WTC11 (cell line): ENCODE measurements around the gene PROC. TPM values are rescaled to one million over a fixed set of nuclear protein-coding genes. Genes with fewer than 3 reads are reported as not detected.

ENCODE experiments used
- ATAC-seq: fragments of 200-7000 bp; cut with Tn5 transposase; 2 replicates; pipeline ENCODE4 v1.10.0; 2021; ENCODE audit warnings: mild to moderate bottlenecking, moderate library complexity
- Bru-seq: library from RNA; stranded (reverse); fragments of 400-500 nt; gene quantifications from one replicate; lab custom pipeline; 2021; lab: Mats Ljungman, UMichigan
- CTCF ChIA-PET: fragments of 300-600 bp; sonication (Branson Sonifier 250); formaldehyde crosslinking; loops from one replicate; lab custom pipeline; 2021; ENCODE audit warnings: antibody characterized with exemption; lab: Charles Lee
- POLR2A ChIA-PET: fragments of 350-600 bp; sonication (Branson Sonifier 250); formaldehyde crosslinking; loops from one replicate; lab custom pipeline; 2021; ENCODE audit warnings: antibody characterized with exemption; lab: Charles Lee
- DNase-seq: peaks from one replicate; pipeline ENCODE4 v3.0.0; 2021; ENCODE audit warnings: low spot score
- H3K27ac Mint-ChIP-seq: 2 replicates; pipeline ENCODE4 v1.8.0; 2021; ENCODE audit warnings: mixed read lengths
- H3K27me3 Mint-ChIP-seq: 2 replicates; pipeline ENCODE4 v1.8.0; 2021; ENCODE audit warnings: low read depth, mild to moderate bottlenecking, moderate library complexity, mixed read lengths
- H3K36me3 Mint-ChIP-seq: 2 replicates; pipeline ENCODE4 v1.8.0; 2021; ENCODE audit warnings: mixed read lengths
- H3K4me1 Mint-ChIP-seq: 2 replicates; pipeline ENCODE4 v1.8.0; 2022; ENCODE audit warnings: mixed read lengths
- H3K4me3 Mint-ChIP-seq: 2 replicates; pipeline ENCODE4 v1.8.0; 2021; ENCODE audit warnings: mild to moderate bottlenecking, moderate library complexity, mixed read lengths
- H3K9me3 Mint-ChIP-seq: 2 replicates; pipeline ENCODE4 v1.8.0; 2021; ENCODE audit warnings: mixed read lengths
- ATF1 ChIP-seq: sonication (generic); formaldehyde crosslinking; IDR thresholded peaks from 2 replicates; pipeline ENCODE4 v1.8.1; 2023; ENCODE audit warnings: mild to moderate bottlenecking, moderate library complexity, missing genetic modification reagents
- ETV6 ChIP-seq: sonication (generic); formaldehyde crosslinking; IDR thresholded peaks from 2 replicates; pipeline ENCODE4 v1.8.1; 2022; ENCODE audit warnings: mild to moderate bottlenecking, missing genetic modification reagents
- NR1H2 ChIP-seq: sonication (generic); formaldehyde crosslinking; IDR thresholded peaks from 2 replicates; pipeline ENCODE4 v1.9.0; 2021; ENCODE audit warnings: mild to moderate bottlenecking, moderate library complexity, missing genetic modification reagents
- NR3C1 ChIP-seq: sonication (generic); formaldehyde crosslinking; conservative IDR thresholded peaks from 2 replicates; pipeline ENCODE4 v1.8.1; 2023; ENCODE audit warnings: low read depth, mild to moderate bottlenecking, missing genetic modification reagents
- ZNF121 ChIP-seq: sonication (generic); formaldehyde crosslinking; IDR thresholded peaks from 2 replicates; pipeline ENCODE4 v1.8.0; 2023; ENCODE audit warnings: missing genetic modification reagents
- ZNF138 ChIP-seq: sonication (generic); formaldehyde crosslinking; conservative IDR thresholded peaks from 2 replicates; pipeline ENCODE4 v1.8.1; 2022; ENCODE audit warnings: mild to moderate bottlenecking, moderate library complexity, missing genetic modification reagents
- long read RNA-seq, 3 experiments: library from RNA in 1 of 3; library from capped mRNA in 1 of 3; library from polyadenylated mRNA in 1 of 3; unstranded in 2 of 3; stranded (forward) in 1 of 3; transcript quantifications; one replicate each; pipeline ENCODE4 v2.0.0, GENCODE V29; 2021
- total RNA-seq: library from RNA; stranded (reverse); gene quantifications from 3 replicates; pipeline ENCODE4 v1.2.3, GENCODE V29; 2021
- TF ChIP-seq, protein P1 (sequence below): sonication (generic); formaldehyde crosslinking; IDR thresholded peaks from 2 replicates; pipeline ENCODE4 v1.8.1; 2023; ENCODE audit warnings: mild to moderate bottlenecking, missing genetic modification reagents
- TF ChIP-seq, protein P2 (sequence below): fragments of 250-450 bp; sonication (Bioruptor Pico); IDR thresholded peaks from 2 replicates; pipeline ENCODE4 v1.8.0; 2021; ENCODE audit warnings: mild to moderate bottlenecking
- TF ChIP-seq, protein P3 (sequence below): fragments of 250-450 bp; sonication (Bioruptor Pico); IDR thresholded peaks from 2 replicates; pipeline ENCODE4 v2.1.2; 2022; ENCODE audit warnings: mild to moderate bottlenecking, moderate library complexity
- TF ChIP-seq, protein P4 (sequence below): sonication (generic); formaldehyde crosslinking; IDR thresholded peaks from 2 replicates; pipeline ENCODE4 v1.8.0; 2022; ENCODE audit warnings: mild to moderate bottlenecking, missing genetic modification reagents
- TF ChIP-seq, protein P5 (sequence below): fragments of 250-450 bp; sonication (Bioruptor Pico); IDR thresholded peaks from 2 replicates; pipeline ENCODE4 v1.9.0; 2021; ENCODE audit warnings: mild to moderate bottlenecking, borderline replicate concordance
- TF ChIP-seq, protein P6 (sequence below): sonication (generic); formaldehyde crosslinking; IDR thresholded peaks from 2 replicates; pipeline ENCODE4 v1.8.1; 2023; ENCODE audit warnings: mild to moderate bottlenecking, missing genetic modification reagents, moderate library complexity
- TF ChIP-seq, protein P7 (sequence below): fragments of 250-450 bp; sonication (Bioruptor Pico); conservative IDR thresholded peaks from 2 replicates; pipeline ENCODE4 v1.9.0; 2021; ENCODE audit warnings: mild to moderate bottlenecking
- TF ChIP-seq, protein P8 (sequence below): sonication (generic); formaldehyde crosslinking; IDR thresholded peaks from 2 replicates; pipeline ENCODE4 v1.8.0; 2023; ENCODE audit warnings: missing genetic modification reagents, mild to moderate bottlenecking, borderline replicate concordance
- TF ChIP-seq, protein P9 (sequence below): sonication (generic); formaldehyde crosslinking; IDR thresholded peaks from 2 replicates; pipeline ENCODE4 v1.8.0; 2023; ENCODE audit warnings: missing genetic modification reagents

The PROC gene
- total RNA-seq (0.30 to 0.59 TPM (median 0.39 TPM) in 3 replicates), Bru-seq, nascent RNA (percentile 11 among the genes with signal in this experiment)
- long read RNA-seq, experiment 1: 0 reads
- long read RNA-seq, experiment 2, partial matches to known transcripts: 2 of 2 reads
- long read RNA-seq, experiment 2, other reads (novel, unspliced or antisense): 0 of 2 reads
- long read RNA-seq, experiment 3, partial matches to known transcripts: 0 of 1 reads
- long read RNA-seq, experiment 3, other reads (novel, unspliced or antisense): 1 of 1 reads

DNA sequence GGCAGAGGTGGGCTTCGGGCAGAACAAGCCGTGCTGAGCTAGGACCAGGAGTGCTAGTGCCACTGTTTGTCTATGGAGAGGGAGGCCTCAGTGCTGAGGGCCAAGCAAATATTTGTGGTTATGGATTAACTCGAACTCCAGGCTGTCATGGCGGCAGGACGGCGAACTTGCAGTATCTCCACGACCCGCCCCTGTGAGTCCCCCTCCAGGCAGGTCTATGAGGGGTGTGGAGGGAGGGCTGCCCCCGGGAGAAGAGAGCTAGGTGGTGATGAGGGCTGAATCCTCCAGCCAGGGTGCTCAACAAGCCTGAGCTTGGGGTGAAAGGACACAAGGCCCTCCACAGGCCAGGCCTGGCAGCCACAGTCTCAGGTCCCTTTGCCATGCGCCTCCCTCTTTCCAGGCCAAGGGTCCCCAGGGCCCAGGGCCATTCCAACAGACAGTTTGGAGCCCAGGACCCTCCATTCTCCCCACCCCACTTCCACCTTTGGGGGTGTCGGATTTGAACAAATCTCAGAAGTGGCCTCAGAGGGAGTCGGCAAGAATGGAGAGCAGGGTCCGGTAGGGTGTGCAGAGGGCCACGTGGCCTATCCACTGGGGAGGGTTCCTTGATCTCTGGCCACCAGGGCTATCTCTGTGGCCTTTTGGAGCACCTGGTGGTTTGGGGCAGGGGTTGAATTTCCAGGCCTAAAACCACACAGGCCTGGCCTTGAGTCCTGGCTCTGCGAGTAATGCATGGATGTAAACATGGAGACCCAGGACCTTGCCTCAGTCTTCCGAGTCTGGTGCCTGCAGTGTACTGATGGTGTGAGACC, at the start of gene PROC:
Gene PROC (plus strand): TSS at position 128 of the 812 bp plus-strand sequence. CDS start 1,516 bp downstream, outside the sequence.
- DNase-seq (no peak), ATAC-seq (no peak)
- Mint-ChIP-seq H3K4me1 (peaks cover 14% of the 10 kb centered on the region), H3K4me3 (peak within 1 kb of the TSS; percentile 7; the same call in 1 of the 2 replicates), H3K27ac (no peak within 1 kb of the TSS), H3K27me3 (peaks cover 77% of the 10 kb centered on the region), H3K36me3 (peaks cover 3% of the 10 kb centered on the region), H3K9me3 (peaks cover 5% of the 10 kb centered on the region)
- CTCF ChIA-PET: interaction anchor here (1.2 to 1.3 kb wide), 2 partner anchors 38 to 54 kb away, joined by 3 to 5 read pairs; no protein-coding TSS in a partner anchor
- POLR2A ChIA-PET: no interaction called here
- TF ChIP-seq, protein P1, sequence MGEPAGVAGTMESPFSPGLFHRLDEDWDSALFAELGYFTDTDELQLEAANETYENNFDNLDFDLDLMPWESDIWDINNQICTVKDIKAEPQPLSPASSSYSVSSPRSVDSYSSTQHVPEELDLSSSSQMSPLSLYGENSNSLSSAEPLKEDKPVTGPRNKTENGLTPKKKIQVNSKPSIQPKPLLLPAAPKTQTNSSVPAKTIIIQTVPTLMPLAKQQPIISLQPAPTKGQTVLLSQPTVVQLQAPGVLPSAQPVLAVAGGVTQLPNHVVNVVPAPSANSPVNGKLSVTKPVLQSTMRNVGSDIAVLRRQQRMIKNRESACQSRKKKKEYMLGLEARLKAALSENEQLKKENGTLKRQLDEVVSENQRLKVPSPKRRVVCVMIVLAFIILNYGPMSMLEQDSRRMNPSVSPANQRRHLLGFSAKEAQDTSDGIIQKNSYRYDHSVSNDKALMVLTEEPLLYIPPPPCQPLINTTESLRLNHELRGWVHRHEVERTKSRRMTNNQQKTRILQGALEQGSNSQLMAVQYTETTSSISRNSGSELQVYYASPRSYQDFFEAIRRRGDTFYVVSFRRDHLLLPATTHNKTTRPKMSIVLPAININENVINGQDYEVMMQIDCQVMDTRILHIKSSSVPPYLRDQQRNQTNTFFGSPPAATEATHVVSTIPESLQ (CRISPR knock-in tag): no peak
- TF ChIP-seq NR3C1 (no peak), NR1H2 (CRISPR knock-in tag) (no peak), ATF1 (CRISPR knock-in tag) (no peak), ETV6 (no peak), ZNF138 (CRISPR knock-in tag) (no peak), ZNF121 (CRISPR knock-in tag) (no peak)
- TF ChIP-seq, protein P2, sequence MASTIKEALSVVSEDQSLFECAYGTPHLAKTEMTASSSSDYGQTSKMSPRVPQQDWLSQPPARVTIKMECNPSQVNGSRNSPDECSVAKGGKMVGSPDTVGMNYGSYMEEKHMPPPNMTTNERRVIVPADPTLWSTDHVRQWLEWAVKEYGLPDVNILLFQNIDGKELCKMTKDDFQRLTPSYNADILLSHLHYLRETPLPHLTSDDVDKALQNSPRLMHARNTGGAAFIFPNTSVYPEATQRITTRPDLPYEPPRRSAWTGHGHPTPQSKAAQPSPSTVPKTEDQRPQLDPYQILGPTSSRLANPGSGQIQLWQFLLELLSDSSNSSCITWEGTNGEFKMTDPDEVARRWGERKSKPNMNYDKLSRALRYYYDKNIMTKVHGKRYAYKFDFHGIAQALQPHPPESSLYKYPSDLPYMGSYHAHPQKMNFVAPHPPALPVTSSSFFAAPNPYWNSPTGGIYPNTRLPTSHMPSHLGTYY (CRISPR knock-in tag): no peak
- TF ChIP-seq, protein P3, sequence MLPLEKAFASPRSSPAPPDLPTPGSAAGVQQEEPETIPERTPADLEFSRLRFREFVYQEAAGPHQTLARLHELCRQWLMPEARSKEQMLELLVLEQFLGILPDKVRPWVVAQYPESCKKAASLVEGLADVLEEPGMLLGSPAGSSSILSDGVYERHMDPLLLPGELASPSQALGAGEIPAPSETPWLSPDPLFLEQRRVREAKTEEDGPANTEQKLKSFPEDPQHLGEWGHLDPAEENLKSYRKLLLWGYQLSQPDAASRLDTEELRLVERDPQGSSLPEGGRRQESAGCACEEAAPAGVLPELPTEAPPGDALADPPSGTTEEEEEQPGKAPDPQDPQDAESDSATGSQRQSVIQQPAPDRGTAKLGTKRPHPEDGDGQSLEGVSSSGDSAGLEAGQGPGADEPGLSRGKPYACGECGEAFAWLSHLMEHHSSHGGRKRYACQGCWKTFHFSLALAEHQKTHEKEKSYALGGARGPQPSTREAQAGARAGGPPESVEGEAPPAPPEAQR (CRISPR knock-in tag): no peak
- TF ChIP-seq, protein P4, sequence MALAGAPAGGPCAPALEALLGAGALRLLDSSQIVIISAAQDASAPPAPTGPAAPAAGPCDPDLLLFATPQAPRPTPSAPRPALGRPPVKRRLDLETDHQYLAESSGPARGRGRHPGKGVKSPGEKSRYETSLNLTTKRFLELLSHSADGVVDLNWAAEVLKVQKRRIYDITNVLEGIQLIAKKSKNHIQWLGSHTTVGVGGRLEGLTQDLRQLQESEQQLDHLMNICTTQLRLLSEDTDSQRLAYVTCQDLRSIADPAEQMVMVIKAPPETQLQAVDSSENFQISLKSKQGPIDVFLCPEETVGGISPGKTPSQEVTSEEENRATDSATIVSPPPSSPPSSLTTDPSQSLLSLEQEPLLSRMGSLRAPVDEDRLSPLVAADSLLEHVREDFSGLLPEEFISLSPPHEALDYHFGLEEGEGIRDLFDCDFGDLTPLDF: no peak
- TF ChIP-seq, protein P5, sequence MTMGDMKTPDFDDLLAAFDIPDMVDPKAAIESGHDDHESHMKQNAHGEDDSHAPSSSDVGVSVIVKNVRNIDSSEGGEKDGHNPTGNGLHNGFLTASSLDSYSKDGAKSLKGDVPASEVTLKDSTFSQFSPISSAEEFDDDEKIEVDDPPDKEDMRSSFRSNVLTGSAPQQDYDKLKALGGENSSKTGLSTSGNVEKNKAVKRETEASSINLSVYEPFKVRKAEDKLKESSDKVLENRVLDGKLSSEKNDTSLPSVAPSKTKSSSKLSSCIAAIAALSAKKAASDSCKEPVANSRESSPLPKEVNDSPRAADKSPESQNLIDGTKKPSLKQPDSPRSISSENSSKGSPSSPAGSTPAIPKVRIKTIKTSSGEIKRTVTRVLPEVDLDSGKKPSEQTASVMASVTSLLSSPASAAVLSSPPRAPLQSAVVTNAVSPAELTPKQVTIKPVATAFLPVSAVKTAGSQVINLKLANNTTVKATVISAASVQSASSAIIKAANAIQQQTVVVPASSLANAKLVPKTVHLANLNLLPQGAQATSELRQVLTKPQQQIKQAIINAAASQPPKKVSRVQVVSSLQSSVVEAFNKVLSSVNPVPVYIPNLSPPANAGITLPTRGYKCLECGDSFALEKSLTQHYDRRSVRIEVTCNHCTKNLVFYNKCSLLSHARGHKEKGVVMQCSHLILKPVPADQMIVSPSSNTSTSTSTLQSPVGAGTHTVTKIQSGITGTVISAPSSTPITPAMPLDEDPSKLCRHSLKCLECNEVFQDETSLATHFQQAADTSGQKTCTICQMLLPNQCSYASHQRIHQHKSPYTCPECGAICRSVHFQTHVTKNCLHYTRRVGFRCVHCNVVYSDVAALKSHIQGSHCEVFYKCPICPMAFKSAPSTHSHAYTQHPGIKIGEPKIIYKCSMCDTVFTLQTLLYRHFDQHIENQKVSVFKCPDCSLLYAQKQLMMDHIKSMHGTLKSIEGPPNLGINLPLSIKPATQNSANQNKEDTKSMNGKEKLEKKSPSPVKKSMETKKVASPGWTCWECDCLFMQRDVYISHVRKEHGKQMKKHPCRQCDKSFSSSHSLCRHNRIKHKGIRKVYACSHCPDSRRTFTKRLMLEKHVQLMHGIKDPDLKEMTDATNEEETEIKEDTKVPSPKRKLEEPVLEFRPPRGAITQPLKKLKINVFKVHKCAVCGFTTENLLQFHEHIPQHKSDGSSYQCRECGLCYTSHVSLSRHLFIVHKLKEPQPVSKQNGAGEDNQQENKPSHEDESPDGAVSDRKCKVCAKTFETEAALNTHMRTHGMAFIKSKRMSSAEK (CRISPR knock-in tag): no peak
- TF ChIP-seq, protein P6, sequence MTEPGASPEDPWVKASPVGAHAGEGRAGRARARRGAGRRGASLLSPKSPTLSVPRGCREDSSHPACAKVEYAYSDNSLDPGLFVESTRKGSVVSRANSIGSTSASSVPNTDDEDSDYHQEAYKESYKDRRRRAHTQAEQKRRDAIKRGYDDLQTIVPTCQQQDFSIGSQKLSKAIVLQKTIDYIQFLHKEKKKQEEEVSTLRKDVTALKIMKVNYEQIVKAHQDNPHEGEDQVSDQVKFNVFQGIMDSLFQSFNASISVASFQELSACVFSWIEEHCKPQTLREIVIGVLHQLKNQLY (CRISPR knock-in tag): no peak
- TF ChIP-seq, protein P7, sequence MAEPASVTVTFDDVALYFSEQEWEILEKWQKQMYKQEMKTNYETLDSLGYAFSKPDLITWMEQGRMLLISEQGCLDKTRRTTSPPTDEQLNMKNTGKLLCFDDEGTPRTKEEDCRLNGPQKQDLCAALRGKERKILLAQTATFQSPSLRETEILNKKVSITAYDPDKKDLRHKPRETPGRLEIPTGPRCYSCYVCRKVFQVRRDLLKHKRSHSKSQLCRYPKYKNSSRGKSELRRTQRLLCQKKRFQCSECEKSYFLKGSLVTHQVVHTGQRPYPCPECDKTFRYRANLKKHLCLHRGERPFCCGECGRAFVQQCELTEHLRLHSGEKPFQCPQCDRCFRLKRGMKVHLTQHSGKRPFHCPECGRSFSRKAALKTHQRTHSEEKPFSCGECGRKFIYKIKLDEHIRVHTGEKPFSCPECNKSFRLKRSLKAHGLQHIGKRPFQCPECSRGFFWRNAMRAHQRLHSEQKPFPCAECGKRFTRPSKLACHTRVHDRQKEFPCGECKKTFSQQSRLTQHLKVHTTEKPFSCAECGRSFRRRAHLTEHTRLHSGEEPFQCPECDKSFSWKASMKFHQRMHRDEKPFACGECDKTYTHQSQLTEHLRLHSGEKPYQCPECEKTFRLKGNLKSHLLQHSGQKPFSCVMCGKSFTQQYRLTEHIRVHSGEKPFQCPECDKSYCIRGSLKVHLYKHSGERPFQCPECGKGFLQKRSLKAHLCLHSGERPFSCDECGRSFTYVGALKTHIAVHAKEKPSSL: no peak
- TF ChIP-seq, protein P8, sequence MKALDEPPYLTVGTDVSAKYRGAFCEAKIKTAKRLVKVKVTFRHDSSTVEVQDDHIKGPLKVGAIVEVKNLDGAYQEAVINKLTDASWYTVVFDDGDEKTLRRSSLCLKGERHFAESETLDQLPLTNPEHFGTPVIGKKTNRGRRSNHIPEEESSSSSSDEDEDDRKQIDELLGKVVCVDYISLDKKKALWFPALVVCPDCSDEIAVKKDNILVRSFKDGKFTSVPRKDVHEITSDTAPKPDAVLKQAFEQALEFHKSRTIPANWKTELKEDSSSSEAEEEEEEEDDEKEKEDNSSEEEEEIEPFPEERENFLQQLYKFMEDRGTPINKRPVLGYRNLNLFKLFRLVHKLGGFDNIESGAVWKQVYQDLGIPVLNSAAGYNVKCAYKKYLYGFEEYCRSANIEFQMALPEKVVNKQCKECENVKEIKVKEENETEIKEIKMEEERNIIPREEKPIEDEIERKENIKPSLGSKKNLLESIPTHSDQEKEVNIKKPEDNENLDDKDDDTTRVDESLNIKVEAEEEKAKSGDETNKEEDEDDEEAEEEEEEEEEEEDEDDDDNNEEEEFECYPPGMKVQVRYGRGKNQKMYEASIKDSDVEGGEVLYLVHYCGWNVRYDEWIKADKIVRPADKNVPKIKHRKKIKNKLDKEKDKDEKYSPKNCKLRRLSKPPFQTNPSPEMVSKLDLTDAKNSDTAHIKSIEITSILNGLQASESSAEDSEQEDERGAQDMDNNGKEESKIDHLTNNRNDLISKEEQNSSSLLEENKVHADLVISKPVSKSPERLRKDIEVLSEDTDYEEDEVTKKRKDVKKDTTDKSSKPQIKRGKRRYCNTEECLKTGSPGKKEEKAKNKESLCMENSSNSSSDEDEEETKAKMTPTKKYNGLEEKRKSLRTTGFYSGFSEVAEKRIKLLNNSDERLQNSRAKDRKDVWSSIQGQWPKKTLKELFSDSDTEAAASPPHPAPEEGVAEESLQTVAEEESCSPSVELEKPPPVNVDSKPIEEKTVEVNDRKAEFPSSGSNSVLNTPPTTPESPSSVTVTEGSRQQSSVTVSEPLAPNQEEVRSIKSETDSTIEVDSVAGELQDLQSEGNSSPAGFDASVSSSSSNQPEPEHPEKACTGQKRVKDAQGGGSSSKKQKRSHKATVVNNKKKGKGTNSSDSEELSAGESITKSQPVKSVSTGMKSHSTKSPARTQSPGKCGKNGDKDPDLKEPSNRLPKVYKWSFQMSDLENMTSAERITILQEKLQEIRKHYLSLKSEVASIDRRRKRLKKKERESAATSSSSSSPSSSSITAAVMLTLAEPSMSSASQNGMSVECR (CRISPR knock-in tag): no peak
- TF ChIP-seq, protein P9, sequence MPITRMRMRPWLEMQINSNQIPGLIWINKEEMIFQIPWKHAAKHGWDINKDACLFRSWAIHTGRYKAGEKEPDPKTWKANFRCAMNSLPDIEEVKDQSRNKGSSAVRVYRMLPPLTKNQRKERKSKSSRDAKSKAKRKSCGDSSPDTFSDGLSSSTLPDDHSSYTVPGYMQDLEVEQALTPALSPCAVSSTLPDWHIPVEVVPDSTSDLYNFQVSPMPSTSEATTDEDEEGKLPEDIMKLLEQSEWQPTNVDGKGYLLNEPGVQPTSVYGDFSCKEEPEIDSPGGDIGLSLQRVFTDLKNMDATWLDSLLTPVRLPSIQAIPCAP: no peak
